HCT116 (cell line): ENCODE results near the gene TPH2.

Experiments used
- CBX3 ChIP-seq: IDR thresholded peaks from 2 replicates; pipeline ENCODE4 v1.6.1; 2012; ENCODE audit warnings: low read depth
- CTCF ChIP-seq, 3 experiments: fragments of 200-600 bp in 1 of 3; sonication (generic) in 1 of 3; IDR thresholded peaks in 2 of 3; conservative IDR thresholded peaks in 1 of 3; 2 replicates each; pipeline ENCODE4 v1.5.1; 2012 to 2017; ENCODE audit warnings: low read depth in 2 of 3, low read length in 2 of 3, antibody characterized with exemption in 1 of 3, borderline replicate concordance in 1 of 3, control low read depth in 1 of 3, mild to moderate bottlenecking in 1 of 3, mixed read lengths in 1 of 3, mixed run types in 1 of 3, moderate library complexity in 1 of 3; ENCODE audit not compliant: insufficient read depth in 1 of 3
- EZH2phosphoT487 ChIP-seq: fragments of 200-600 bp; IDR thresholded peaks from 2 replicates; pipeline ENCODE4 v1.6.1; 2018; ENCODE audit warnings: antibody characterized with exemption, borderline replicate concordance
- JUND ChIP-seq: IDR thresholded peaks from 2 replicates; pipeline ENCODE4 v1.6.1; 2012
- MAX ChIP-seq: IDR thresholded peaks from 2 replicates; pipeline ENCODE4 v1.6.1; 2012
- POLR2A ChIP-seq: IDR thresholded peaks from 2 replicates; pipeline ENCODE4 v1.7.0; 2011; ENCODE audit warnings: borderline replicate concordance; ENCODE audit not compliant: insufficient read depth, insufficient read length; ENCODE audit errors: extremely low read depth
- POLR2AphosphoS5 ChIP-seq: IDR thresholded peaks from 2 replicates; pipeline ENCODE4 v1.6.1; 2011; ENCODE audit warnings: mild to moderate bottlenecking, low read depth, low read length, moderate library complexity
- SIN3A ChIP-seq: IDR thresholded peaks from 2 replicates; pipeline ENCODE4 v1.6.1; 2012; ENCODE audit warnings: low read depth
- ZNF274 ChIP-seq: fragments of 200-500 bp; sonication (Bioruptor generic); IDR thresholded peaks from 2 replicates; pipeline ENCODE4 v1.6.1; 2014; ENCODE audit warnings: mild to moderate bottlenecking, low read depth, low read length, inconsistent platforms

GRCh38 chr12:72072592-72073212 lies 134.1 kb downstream of the TPH2 start:
- no peak for TF ChIP-seq ZNF274
- TF ChIP-seq CTCF (IDR thresholded peaks at IDR 0.05 in 2 of 3, conservative IDR thresholded peaks at IDR 0.05 in 1 of 3; ENCODE audit: borderline replicate concordance in 1 of 3, insufficient read depth in 1 of 3, low read depth in 2 of 3, low read length in 2 of 3), result no peak
- no peak for TF ChIP-seq MAX
- no peak for TF ChIP-seq JUND
- TF ChIP-seq SIN3A, result no peak
- no peak for TF ChIP-seq POLR2AphosphoS5
- TF ChIP-seq CBX3, result no peak
- TF ChIP-seq POLR2A, result no peak
- no peak for TF ChIP-seq EZH2phosphoT487
